PFSK-1 (cell line): ENCODE measurements around the gene KCNQ1.

Source experiments
- FOXP2 ChIP-seq: optimal IDR thresholded peaks from 2 replicates; pipeline ENCODE3; 2011; ENCODE audit warnings: borderline replicate concordance, control low read depth, inconsistent platforms; ENCODE audit not compliant: insufficient read depth; ENCODE audit errors: extremely low read length, extremely low read depth
- POLR2AphosphoS5 ChIP-seq: IDR thresholded peaks from 2 replicates; pipeline ENCODE4 v1.6.1; 2012; ENCODE audit warnings: low read depth, mild to moderate bottlenecking, control low read depth, low read length, moderate library complexity
- SIN3A ChIP-seq: IDR thresholded peaks from 2 replicates; pipeline ENCODE4 v1.6.1; 2012; ENCODE audit warnings: mild to moderate bottlenecking, low read length, moderate library complexity, borderline replicate concordance; ENCODE audit not compliant: insufficient read depth
- TAF1 ChIP-seq: IDR thresholded peaks from 2 replicates; pipeline ENCODE4 v1.6.1; 2012; ENCODE audit warnings: low read length, control low read depth, borderline replicate concordance; ENCODE audit not compliant: insufficient read depth
- TF ChIP-seq, protein P1 (sequence below), 2 experiments: IDR thresholded peaks; 2 replicates each; pipeline versions ENCODE4 v1.6.1 to v1.8.0; 2011 to 2012; ENCODE audit warnings: low read depth in 2 of 2, low read length in 2 of 2, control low read depth in 1 of 2, inconsistent platforms in 1 of 2, mild to moderate bottlenecking in 1 of 2, moderate library complexity in 1 of 2; ENCODE audit not compliant: insufficient read depth in 1 of 2

Gene KCNQ1

DNA sequence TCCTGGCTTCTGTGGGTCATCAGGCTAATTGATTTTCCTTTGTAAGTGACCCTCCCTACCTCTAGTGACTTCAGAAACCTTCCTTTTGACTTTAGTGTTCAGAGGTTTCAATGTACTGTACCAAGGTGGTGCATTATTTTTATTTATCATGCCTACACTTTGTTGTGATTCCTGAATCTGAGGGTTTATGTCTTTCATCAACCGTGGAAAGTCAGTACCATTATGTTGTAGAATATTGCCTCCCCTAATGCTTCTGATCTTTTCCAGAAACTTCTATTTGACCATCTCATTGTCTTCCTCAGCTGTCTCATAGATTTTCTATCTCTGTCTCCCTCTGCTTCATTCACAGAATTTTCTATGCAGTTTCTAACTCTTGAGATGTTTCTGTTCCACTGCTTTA, 149.5 kb downstream of the KCNQ1 start:
- TF ChIP-seq, protein P1, sequence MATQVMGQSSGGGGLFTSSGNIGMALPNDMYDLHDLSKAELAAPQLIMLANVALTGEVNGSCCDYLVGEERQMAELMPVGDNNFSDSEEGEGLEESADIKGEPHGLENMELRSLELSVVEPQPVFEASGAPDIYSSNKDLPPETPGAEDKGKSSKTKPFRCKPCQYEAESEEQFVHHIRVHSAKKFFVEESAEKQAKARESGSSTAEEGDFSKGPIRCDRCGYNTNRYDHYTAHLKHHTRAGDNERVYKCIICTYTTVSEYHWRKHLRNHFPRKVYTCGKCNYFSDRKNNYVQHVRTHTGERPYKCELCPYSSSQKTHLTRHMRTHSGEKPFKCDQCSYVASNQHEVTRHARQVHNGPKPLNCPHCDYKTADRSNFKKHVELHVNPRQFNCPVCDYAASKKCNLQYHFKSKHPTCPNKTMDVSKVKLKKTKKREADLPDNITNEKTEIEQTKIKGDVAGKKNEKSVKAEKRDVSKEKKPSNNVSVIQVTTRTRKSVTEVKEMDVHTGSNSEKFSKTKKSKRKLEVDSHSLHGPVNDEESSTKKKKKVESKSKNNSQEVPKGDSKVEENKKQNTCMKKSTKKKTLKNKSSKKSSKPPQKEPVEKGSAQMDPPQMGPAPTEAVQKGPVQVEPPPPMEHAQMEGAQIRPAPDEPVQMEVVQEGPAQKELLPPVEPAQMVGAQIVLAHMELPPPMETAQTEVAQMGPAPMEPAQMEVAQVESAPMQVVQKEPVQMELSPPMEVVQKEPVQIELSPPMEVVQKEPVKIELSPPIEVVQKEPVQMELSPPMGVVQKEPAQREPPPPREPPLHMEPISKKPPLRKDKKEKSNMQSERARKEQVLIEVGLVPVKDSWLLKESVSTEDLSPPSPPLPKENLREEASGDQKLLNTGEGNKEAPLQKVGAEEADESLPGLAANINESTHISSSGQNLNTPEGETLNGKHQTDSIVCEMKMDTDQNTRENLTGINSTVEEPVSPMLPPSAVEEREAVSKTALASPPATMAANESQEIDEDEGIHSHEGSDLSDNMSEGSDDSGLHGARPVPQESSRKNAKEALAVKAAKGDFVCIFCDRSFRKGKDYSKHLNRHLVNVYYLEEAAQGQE (IDR thresholded peaks at IDR 0.05; ENCODE audit: insufficient read depth in 1 of 2, low read depth in 2 of 2, low read length in 2 of 2), result no peak
- TF ChIP-seq SIN3A (no peak), POLR2AphosphoS5 (no peak), FOXP2 (no peak), TAF1 (no peak)

DNA sequence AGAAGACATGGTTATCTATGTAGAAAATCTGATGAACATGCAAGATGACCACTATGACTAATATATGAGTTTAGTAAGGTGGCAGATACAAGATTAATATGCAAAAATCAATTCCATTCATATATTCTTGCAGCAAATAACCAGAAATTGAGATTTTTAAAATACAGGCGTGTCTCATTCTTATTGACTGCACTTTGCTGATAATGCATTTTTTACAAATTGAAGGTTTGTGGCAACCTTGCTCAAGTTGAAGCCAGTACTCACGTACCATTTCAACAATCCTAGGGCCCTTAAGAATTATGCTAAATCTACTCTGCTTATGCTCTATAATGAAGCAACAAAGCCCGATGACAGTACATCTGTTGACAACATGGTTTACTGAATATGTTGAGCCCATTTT, 150.4 kb downstream of the KCNQ1 start:
- TF ChIP-seq, protein P1 (IDR thresholded peaks at IDR 0.05; ENCODE audit: insufficient read depth in 1 of 2, low read depth in 2 of 2, low read length in 2 of 2), result no peak
- TF ChIP-seq FOXP2 (no peak), TAF1 (no peak), POLR2AphosphoS5 (no peak), SIN3A (no peak)

DNA sequence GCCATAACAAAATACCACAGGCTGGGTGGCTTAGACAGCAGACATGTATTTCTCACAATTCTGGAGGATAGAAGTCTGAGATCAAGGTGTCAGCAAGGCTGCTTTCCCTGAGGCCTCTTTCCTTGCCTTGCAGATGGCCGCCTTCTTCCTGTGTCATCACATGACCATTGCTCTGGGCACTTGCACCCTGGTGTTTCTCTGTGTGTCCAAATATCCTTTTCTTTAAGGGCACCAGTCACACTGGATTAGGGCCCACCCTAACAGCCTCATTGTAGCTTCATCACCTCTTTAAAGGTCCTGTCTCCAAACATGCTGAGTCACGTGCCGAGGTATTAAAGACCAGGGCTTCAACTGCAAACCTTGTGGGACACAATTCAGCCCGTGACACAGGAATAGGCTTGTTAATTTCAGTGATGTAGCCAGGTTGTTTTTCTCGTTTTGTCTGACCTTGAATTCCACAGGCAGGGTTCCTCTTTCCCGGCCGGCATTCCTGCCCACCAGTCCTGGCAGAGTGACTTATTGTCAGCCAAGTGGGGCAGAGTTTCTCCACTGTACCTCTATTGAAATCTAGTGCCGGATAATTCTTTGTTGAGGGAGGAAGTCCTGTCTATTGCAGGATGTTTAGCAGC, 154.9 kb downstream of the KCNQ1 start:
- TF ChIP-seq, protein P1 (IDR thresholded peaks at IDR 0.05; ENCODE audit: insufficient read depth in 1 of 2, low read depth in 2 of 2, low read length in 2 of 2), result no peak
- TF ChIP-seq POLR2AphosphoS5 (no peak), TAF1 (no peak), SIN3A (no peak)

DNA sequence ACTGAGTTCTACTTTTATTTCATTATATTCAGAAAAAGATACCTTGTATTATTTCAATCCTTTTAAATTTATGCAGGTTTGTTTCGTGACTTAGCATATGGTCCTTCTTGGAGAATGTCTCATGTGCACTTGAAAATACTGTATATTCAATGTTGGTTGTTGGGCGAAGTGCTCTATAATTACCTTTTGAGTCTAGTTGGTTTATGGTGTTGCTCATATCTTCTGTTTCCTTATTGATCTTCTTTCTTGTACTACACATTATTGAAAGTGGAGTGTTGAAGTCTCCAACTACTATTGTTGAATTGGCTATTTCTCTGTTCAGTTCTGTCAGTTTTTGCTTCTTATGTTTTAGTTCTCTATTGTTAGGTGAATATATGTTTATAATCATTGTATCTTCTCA, 164.5 kb downstream of the KCNQ1 start:
- TF ChIP-seq TAF1, result no peak
- no peak for TF ChIP-seq SIN3A
- TF ChIP-seq FOXP2, result no peak
- TF ChIP-seq, protein P1 (IDR thresholded peaks at IDR 0.05; ENCODE audit: insufficient read depth in 1 of 2, low read depth in 2 of 2, low read length in 2 of 2), result no peak
- TF ChIP-seq POLR2AphosphoS5, result no peak
